Type B pancreatic cell (in vitro differentiated cells): ENCODE results near the gene ZIC3. TPM values are rescaled to one million over a fixed set of nuclear protein-coding genes. Genes with fewer than 3 reads are reported as not detected.

ENCODE experiments used
- DNase-seq: peaks from one replicate; pipeline ENCODE4 v3.0.0; 2021; ENCODE audit warnings: mixed read lengths; ENCODE audit not compliant: unreplicated experiment; ENCODE audit errors: extremely low spot score
- H3K27ac Mint-ChIP-seq: 2 replicates; pipeline ENCODE4 v1.8.0; 2021; ENCODE audit warnings: mild to moderate bottlenecking, mixed read lengths
- H3K27me3 Mint-ChIP-seq: 2 replicates; pipeline ENCODE4 v1.8.0; 2021; ENCODE audit warnings: mixed read lengths
- H3K36me3 Mint-ChIP-seq: 2 replicates; pipeline ENCODE4 v1.8.0; 2021; ENCODE audit warnings: mixed read lengths
- H3K4me1 Mint-ChIP-seq: one replicate; pipeline ENCODE4 v1.8.0; 2021; ENCODE audit warnings: mixed read lengths; ENCODE audit not compliant: unreplicated experiment
- H3K4me3 Mint-ChIP-seq: 2 replicates; pipeline ENCODE4 v1.8.0; 2021; ENCODE audit warnings: mild to moderate bottlenecking, mixed read lengths
- H3K9me3 Mint-ChIP-seq: 2 replicates; pipeline ENCODE4 v1.8.0; 2021; ENCODE audit warnings: mixed read lengths
- CTCF ChIP-seq: fragments of 200-600 bp; sonication (generic); conservative IDR thresholded peaks from 2 replicates; pipeline ENCODE4 v1.5.0; 2021; ENCODE audit warnings: antibody characterized with exemption, mild to moderate bottlenecking
- long read RNA-seq: library from polyadenylated mRNA; unstranded; transcript quantifications from one replicate; pipeline ENCODE4 v2.0.0, GENCODE V29; 2020
- total RNA-seq: library from RNA; stranded (reverse); gene quantifications from 2 replicates; pipeline ENCODE4 v1.2.1, GENCODE V29; 2021; ENCODE audit warnings: low replicate concordance

Gene ZIC3
- total RNA-seq: 28.4 TPM in 1 of 2 replicates, not detected in the other
- long read RNA-seq: 0 reads

- no peak for TF ChIP-seq CTCF
- H3K27ac Mint-ChIP-seq: peak within 1 kb of the TSS; percentile 39
- DNase-seq: no peak
- H3K36me3 Mint-ChIP-seq: no peaks in the 10 kb centered on the region
- peak within 1 kb of the TSS; percentile 84 for H3K4me3 Mint-ChIP-seq
- peaks cover 88% of the 10 kb centered on the region for H3K27me3 Mint-ChIP-seq
- H3K9me3 Mint-ChIP-seq: no peaks in the 10 kb centered on the region
- no peaks in the 10 kb centered on the region for H3K4me1 Mint-ChIP-seq
Observed at GRCh38 chrX:137565921-137566745, at the start of gene ZIC3. Gene ZIC3 (plus strand): TSS chrX:137566127. CDS start chrX:137566692, 565 bp downstream.

GRCh38 chrX:137519459-137519858, 46.5 kb upstream of the ZIC3 start:
- Mint-ChIP-seq H3K27ac (no peak overlapping the region), H3K4me1 (no peaks in the 10 kb centered on the region), H3K36me3 (no peaks in the 10 kb centered on the region), H3K4me3 (no peak overlapping the region), H3K9me3 (no peaks in the 10 kb centered on the region), H3K27me3 (peaks cover 3% of the 10 kb centered on the region)
- no peak for DNase-seq
- TF ChIP-seq CTCF: no peak

- Mint-ChIP-seq H3K9me3 (no peaks in the 10 kb centered on the region), H3K4me3 (no peak overlapping the region), H3K27me3 (peaks cover 78% of the 10 kb centered on the region)
Observed at GRCh38 chrX:137545711-137546651, 19.9 kb upstream of the ZIC3 start.

GRCh38 chrX:137547291-137547690, 18.6 kb upstream of the ZIC3 start:
- H3K4me3 Mint-ChIP-seq: no peak overlapping the region
- H3K4me1 Mint-ChIP-seq: peaks cover 4% of the 10 kb centered on the region
- TF ChIP-seq CTCF: no peak
- DNase-seq: no peak
- no peak overlapping the region for H3K27ac Mint-ChIP-seq
- H3K9me3 Mint-ChIP-seq: peaks cover 5% of the 10 kb centered on the region
- peaks cover 85% of the 10 kb centered on the region for H3K27me3 Mint-ChIP-seq
- no peaks in the 10 kb centered on the region for H3K36me3 Mint-ChIP-seq

More at GRCh38 chrX:137545711-137546651, 19.9 kb upstream of the ZIC3 start:
- DNase-seq: no peak
- H3K36me3 Mint-ChIP-seq: no peaks in the 10 kb centered on the region
- TF ChIP-seq CTCF: no peak
- no peak overlapping the region for H3K27ac Mint-ChIP-seq
- H3K4me1 Mint-ChIP-seq: peaks cover under 1% of the 10 kb centered on the region

GRCh38 chrX:137548261-137548660, 17.7 kb upstream of the ZIC3 start:
- TF ChIP-seq CTCF: no peak
- Mint-ChIP-seq H3K27ac (no peak overlapping the region), H3K9me3 (peaks cover 5% of the 10 kb centered on the region), H3K4me1 (peaks cover 4% of the 10 kb centered on the region), H3K36me3 (no peaks in the 10 kb centered on the region), H3K4me3 (no peak overlapping the region), H3K27me3 (peaks cover 86% of the 10 kb centered on the region)
- no peak for DNase-seq
